GM23338 (cell line): ENCODE data around the gene SLC45A3. TPM values are rescaled to one million over a fixed set of nuclear protein-coding genes. Genes with fewer than 3 reads are reported as not detected.

Source experiments
- ATAC-seq: fragments of 200-7000 bp; cut with Tn5 transposase; 3 replicates; pipeline ENCODE4 v1.9.1; 2020
- DNase-seq: peaks from one replicate; pipeline ENCODE4 v3.0.0-alpha.2; 2015; ENCODE audit warnings: low spot score
- H2AFZ ChIP-seq: fragments of 200-600 bp; sonication (generic); 2 replicates; pipeline ENCODE4 v1.8.0; 2016; ENCODE audit warnings: antibody characterized with exemption, mild to moderate bottlenecking, moderate library complexity
- H3F3A ChIP-seq: fragments of 200-600 bp; sonication (generic); replicated peaks from 2 replicates; pipeline ENCODE4 v1.8.0; 2017; ENCODE audit warnings: antibody characterized with exemption, mixed run types, low read depth
- H3K27ac ChIP-seq: fragments of 200-600 bp; sonication (generic); 2 replicates; pipeline ENCODE4 v1.6.1; 2016; ENCODE audit warnings: low read depth
- H3K27me3 ChIP-seq: fragments of 200-600 bp; sonication (generic); 2 replicates; pipeline ENCODE4 v1.8.0; 2016; ENCODE audit warnings: mild to moderate bottlenecking, mixed run types, moderate library complexity; ENCODE audit not compliant: insufficient read depth
- H3K36me3 ChIP-seq: fragments of 200-600 bp; sonication (generic); 2 replicates; pipeline ENCODE4 v1.8.0; 2016; ENCODE audit warnings: mild to moderate bottlenecking; ENCODE audit not compliant: insufficient read depth
- H3K4me1 ChIP-seq: fragments of 200-600 bp; sonication (generic); 2 replicates; pipeline ENCODE4 v1.8.0; 2016; ENCODE audit warnings: mild to moderate bottlenecking, moderate library complexity; ENCODE audit not compliant: insufficient read depth
- H3K4me2 ChIP-seq: fragments of 200-600 bp; sonication (generic); 2 replicates; pipeline ENCODE4 v1.7.1; 2017; ENCODE audit warnings: mixed run types
- H3K4me3 ChIP-seq: fragments of 200-600 bp; sonication (generic); 2 replicates; pipeline ENCODE4 v1.6.1; 2016; ENCODE audit warnings: mixed run types
- H3K79me2 ChIP-seq: fragments of 200-600 bp; sonication (generic); replicated peaks from 2 replicates; pipeline ENCODE4 v1.8.0; 2017; ENCODE audit warnings: mild to moderate bottlenecking; ENCODE audit not compliant: insufficient read depth
- H3K9me2 ChIP-seq: fragments of 200-600 bp; sonication (generic); 2 replicates; pipeline ENCODE4 v1.8.0; 2017; ENCODE audit not compliant: insufficient read depth
- H4K20me1 ChIP-seq: fragments of 200-600 bp; sonication (generic); replicated peaks from 2 replicates; pipeline ENCODE4 v1.8.0; 2017; ENCODE audit warnings: mild to moderate bottlenecking; ENCODE audit not compliant: insufficient read depth
- H3K27ac Mint-ChIP-seq: 2 replicates; pipeline ENCODE4 v1.8.0; 2020; ENCODE audit warnings: inconsistent platforms, mild to moderate bottlenecking, moderate library complexity, mixed read lengths
- H3K27me3 Mint-ChIP-seq: 3 replicates; pipeline ENCODE4 v1.8.0; 2022; ENCODE audit warnings: low read depth, mild to moderate bottlenecking, moderate library complexity, mixed read lengths, inconsistent platforms; ENCODE audit not compliant: insufficient read depth, poor library complexity
- H3K36me3 Mint-ChIP-seq: 3 replicates; pipeline ENCODE4 v1.8.0; 2021; ENCODE audit warnings: low read depth, mild to moderate bottlenecking, inconsistent platforms, moderate library complexity, mixed read lengths
- H3K4me1 Mint-ChIP-seq: 3 replicates; pipeline ENCODE4 v1.8.0; 2020; ENCODE audit warnings: mild to moderate bottlenecking, inconsistent platforms, mixed read lengths
- H3K4me3 Mint-ChIP-seq: 3 replicates; pipeline ENCODE4 v1.8.0; 2021; ENCODE audit warnings: moderate library complexity, mild to moderate bottlenecking, inconsistent platforms, mixed read lengths
- H3K9me3 Mint-ChIP-seq: 3 replicates; pipeline ENCODE4 v1.8.0; 2020; ENCODE audit warnings: moderate library complexity, mild to moderate bottlenecking, inconsistent platforms, mixed read lengths
- CREB1 ChIP-seq: fragments of 250-450 bp; sonication (Bioruptor Pico); IDR thresholded peaks from 2 replicates; pipeline ENCODE4 v1.5.0; 2020; ENCODE audit warnings: low read depth, mild to moderate bottlenecking, moderate library complexity
- CTCF ChIP-seq, 2 experiments: fragments of 200-600 bp in 1 of 2; sonication (generic) in 1 of 2; conservative IDR thresholded peaks; 2 replicates each; pipeline versions ENCODE4 v1.5.1 to v1.6.1; 2016 to 2017; ENCODE audit warnings: antibody characterized with exemption in 2 of 2, low read depth in 2 of 2, mild to moderate bottlenecking in 2 of 2, moderate library complexity in 1 of 2
- ETS1 ChIP-seq: IDR thresholded peaks from 2 replicates; pipeline ENCODE4 v1.6.1; 2016; ENCODE audit warnings: antibody characterized with exemption
- EZH2 ChIP-seq: fragments of 200-600 bp; sonication (generic); IDR thresholded peaks from one replicate; pipeline ENCODE4 v1.8.0; 2017; ENCODE audit warnings: antibody characterized with exemption, mild to moderate bottlenecking, low read depth; ENCODE audit not compliant: unreplicated experiment
- EZH2phosphoT487 ChIP-seq: fragments of 200-600 bp; sonication (generic); IDR thresholded peaks from one replicate; pipeline ENCODE4 v1.8.1; 2018; ENCODE audit warnings: antibody characterized with exemption; ENCODE audit not compliant: unreplicated experiment
- JUNB ChIP-seq: IDR thresholded peaks from one replicate; pipeline ENCODE4 v1.6.1; 2016; ENCODE audit warnings: antibody characterized with exemption; ENCODE audit not compliant: unreplicated experiment
- NANOG ChIP-seq: IDR thresholded peaks from 2 replicates; pipeline ENCODE4 v1.6.1; 2016; ENCODE audit warnings: antibody characterized with exemption, borderline replicate concordance
- POLR2AphosphoS5 ChIP-seq: IDR thresholded peaks from 2 replicates; pipeline ENCODE4 v1.6.1; 2016; ENCODE audit warnings: antibody characterized with exemption, low read depth
- STAT1 ChIP-seq: IDR thresholded peaks from one replicate; pipeline ENCODE4 v1.6.1; 2016; ENCODE audit warnings: antibody characterized with exemption; ENCODE audit not compliant: unreplicated experiment
- ZNF114 ChIP-seq: fragments of 250-450 bp; sonication (Bioruptor Pico); IDR thresholded peaks from 2 replicates; pipeline ENCODE4 v1.5.0; 2020; ENCODE audit warnings: mild to moderate bottlenecking, moderate library complexity
- ZNF331 ChIP-seq: fragments of 250-450 bp; sonication (Bioruptor Pico); IDR thresholded peaks from 2 replicates; pipeline ENCODE4 v1.5.0; 2020; ENCODE audit warnings: low read depth, mild to moderate bottlenecking, moderate library complexity
- ZNF462 ChIP-seq: fragments of 250-450 bp; sonication (Bioruptor Pico); IDR thresholded peaks from 2 replicates; pipeline ENCODE4 v1.5.0; 2020; ENCODE audit warnings: mild to moderate bottlenecking, moderate library complexity
- polyA plus RNA-seq: library from polyadenylated mRNA; unstranded; fragments of >200 nt; fragmentation: Nextera tagmentation; extraction: Ambion mirVana; gene quantifications from 2 replicates; pipeline ENCODE4 v1.2.1, GENCODE V29; 2016
- total RNA-seq: library from RNA; depleted of rRNA; stranded (reverse); fragments of >200 nt; shearing (Covaris generic); gene quantifications from 2 replicates; pipeline ENCODE4 v1.2.3, GENCODE V29; 2014
- TF ChIP-seq, protein P1 (sequence below): IDR thresholded peaks from one replicate; pipeline ENCODE4 v1.6.1; 2018; ENCODE audit warnings: antibody characterized with exemption; ENCODE audit not compliant: unreplicated experiment

The SLC45A3 gene
- total and polyA plus RNA-seq, 2 experiments from 2014 or later, result 4.7 to 16.0 TPM

- Histone ChIP-seq H3K27me3 (no peaks in the 10 kb centered on the region), H3F3A (no peaks in the 10 kb centered on the region), H3K27ac (no peak overlapping the region), H3K4me3 (no peak overlapping the region), H3K9me2 (no peaks in the 10 kb centered on the region), H3K79me2 (peaks cover 36% of the 10 kb centered on the region), H2AFZ (no peak overlapping the region), H4K20me1 (peaks cover 22% of the 10 kb centered on the region), H3K4me1 (no peaks in the 10 kb centered on the region), H3K36me3 (peaks cover 23% of the 10 kb centered on the region), H3K4me2 (no peak overlapping the region)
- TF ChIP-seq, protein P1, sequence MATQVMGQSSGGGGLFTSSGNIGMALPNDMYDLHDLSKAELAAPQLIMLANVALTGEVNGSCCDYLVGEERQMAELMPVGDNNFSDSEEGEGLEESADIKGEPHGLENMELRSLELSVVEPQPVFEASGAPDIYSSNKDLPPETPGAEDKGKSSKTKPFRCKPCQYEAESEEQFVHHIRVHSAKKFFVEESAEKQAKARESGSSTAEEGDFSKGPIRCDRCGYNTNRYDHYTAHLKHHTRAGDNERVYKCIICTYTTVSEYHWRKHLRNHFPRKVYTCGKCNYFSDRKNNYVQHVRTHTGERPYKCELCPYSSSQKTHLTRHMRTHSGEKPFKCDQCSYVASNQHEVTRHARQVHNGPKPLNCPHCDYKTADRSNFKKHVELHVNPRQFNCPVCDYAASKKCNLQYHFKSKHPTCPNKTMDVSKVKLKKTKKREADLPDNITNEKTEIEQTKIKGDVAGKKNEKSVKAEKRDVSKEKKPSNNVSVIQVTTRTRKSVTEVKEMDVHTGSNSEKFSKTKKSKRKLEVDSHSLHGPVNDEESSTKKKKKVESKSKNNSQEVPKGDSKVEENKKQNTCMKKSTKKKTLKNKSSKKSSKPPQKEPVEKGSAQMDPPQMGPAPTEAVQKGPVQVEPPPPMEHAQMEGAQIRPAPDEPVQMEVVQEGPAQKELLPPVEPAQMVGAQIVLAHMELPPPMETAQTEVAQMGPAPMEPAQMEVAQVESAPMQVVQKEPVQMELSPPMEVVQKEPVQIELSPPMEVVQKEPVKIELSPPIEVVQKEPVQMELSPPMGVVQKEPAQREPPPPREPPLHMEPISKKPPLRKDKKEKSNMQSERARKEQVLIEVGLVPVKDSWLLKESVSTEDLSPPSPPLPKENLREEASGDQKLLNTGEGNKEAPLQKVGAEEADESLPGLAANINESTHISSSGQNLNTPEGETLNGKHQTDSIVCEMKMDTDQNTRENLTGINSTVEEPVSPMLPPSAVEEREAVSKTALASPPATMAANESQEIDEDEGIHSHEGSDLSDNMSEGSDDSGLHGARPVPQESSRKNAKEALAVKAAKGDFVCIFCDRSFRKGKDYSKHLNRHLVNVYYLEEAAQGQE, result no peak
- TF ChIP-seq CREB1 (CRISPR knock-in tag) (no peak), CTCF (conservative IDR thresholded peaks at IDR 0.05; ENCODE audit: low read depth in 2 of 2) (no peak), ETS1 (no peak), STAT1 (no peak), ZNF114 (CRISPR knock-in tag) (no peak), EZH2phosphoT487 (no peak), ZNF331 (CRISPR knock-in tag) (no peak), ZNF462 (no peak), EZH2 (no peak), POLR2AphosphoS5 (no peak), JUNB (no peak), NANOG (no peak)
- no peaks in the 10 kb centered on the region for H3K27me3 Mint-ChIP-seq
- peak overlapping the region; percentile 35; the same call in 1 of the 2 replicates for H3K27ac Mint-ChIP-seq
- no peak overlapping the region for H3K4me3 Mint-ChIP-seq
- H3K36me3 Mint-ChIP-seq, result peaks cover 43% of the 10 kb centered on the region; the same call in 2 of the 3 replicates
- ATAC-seq (no peak), DNase-seq (no peak)
- no peaks in the 10 kb centered on the region for H3K9me3 Mint-ChIP-seq
- H3K4me1 Mint-ChIP-seq, result 0 out of 3 replicates have a peak, but pooled peaks cover 4% of the 10 kb centered on the region
These were observed 69.3 kb downstream of the SLC45A3 start for GRCh38 chr1:205610901-205611466.
